ENCODE data around the gene C8A.

Gene C8A

DNA sequence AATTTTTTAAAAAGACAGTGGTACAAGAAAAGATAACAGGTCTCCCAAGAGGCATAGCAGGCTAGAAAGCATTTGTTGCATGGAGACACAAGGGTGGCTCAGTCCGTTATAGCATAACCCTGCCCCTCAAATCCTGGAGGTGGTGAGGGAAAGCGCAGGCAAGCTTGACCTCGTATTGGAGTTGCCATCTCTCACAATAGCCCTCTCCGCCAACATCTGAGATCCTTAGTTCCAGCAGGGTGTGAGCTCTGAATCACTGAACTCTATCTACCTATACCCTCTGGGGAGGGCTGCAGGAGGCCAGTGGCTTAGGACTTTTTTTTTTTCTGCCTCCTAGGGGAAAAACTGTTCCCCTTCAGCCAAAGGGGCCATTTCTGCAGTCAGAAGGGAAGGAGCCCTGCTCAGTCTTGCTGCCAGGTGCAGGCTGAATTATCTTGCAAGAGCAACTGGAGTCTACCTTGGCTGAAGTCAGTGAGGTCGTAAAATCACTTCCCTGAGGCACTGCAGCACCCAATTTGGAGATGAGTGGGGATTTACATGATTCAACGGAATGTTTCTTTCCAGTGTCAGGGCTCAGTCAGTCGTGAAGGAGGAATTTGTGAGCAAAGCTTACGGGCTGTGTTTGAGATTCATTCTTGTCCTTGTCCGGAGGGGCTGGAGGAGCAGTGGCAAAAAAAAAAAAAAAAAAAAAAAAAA lies 17.2 kb upstream of the C8A start:
- no peak for DNase-seq (ENCODE audit: low read depth)

DNA sequence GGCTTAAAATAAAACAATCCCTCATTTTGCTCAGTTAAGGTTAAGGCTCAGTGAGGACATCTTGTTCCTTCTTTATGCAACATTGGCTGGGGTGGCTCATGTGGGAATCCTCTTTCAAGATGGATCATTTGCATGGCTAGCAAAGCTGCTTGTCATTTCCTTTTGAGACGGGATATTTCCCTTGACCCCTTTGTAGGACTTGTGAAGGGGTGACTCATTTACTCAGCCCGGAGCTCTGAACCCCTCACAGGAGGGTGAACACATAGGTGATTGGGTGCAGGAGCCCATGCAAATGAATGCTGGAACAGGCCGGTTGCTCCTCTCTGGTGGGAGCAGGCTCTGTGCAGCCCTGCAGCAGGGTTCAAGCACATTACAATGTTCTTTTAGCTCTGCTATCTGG lies 15.8 kb upstream of the C8A start:
- no peak for DNase-seq (ENCODE audit: low read depth)

DNA sequence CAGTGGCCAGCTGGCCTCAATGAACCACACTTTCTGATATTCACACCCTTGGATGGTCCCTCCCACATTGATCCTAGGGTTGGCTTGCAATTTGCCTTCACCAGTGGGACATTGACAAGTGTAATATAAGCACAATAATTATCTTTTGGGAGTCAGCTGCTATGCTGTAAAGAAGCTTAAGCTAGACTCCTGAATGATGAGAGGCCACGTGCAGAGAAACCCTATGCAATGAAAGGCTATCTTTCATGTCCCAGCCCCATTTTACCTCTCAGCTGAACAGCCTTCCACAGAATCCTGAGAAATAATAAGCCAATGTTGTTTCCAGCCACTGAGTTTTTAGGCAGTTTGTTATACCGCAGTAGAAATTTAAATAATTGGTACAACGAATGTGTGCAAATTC lies 11.1 kb upstream of the C8A start:
- DNase-seq (ENCODE audit: low read depth) = no peak

DNA sequence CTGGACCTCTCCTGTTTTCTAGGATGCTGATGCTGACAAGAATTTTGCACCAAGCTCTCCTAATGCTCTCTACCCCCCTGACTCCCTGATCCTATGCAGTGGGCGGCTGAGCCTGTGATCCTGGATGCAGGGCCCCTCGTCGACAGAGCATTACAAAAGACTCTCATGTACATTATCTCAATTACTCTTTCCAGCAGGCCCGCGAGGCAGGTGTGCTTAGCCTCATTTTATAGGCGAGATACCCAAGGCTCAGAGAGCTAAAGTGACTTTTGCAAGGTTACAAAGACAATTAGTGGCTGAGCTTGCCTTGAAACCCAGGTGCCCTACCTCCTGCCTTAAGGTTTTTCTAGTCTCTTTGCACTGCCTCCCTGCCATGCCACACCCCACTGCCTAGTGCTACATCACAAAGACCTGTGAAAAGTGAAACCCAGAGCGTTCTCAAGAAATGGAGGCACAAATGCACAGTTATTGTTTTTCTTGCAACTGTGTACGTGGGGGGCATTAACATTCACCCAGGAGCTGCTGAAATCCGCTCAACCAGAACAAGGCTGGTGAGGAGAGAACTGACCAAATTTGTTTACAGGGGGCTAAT lies 10.0 kb upstream of the C8A start:
- no peak for DNase-seq (ENCODE audit: low read depth)

DNA sequence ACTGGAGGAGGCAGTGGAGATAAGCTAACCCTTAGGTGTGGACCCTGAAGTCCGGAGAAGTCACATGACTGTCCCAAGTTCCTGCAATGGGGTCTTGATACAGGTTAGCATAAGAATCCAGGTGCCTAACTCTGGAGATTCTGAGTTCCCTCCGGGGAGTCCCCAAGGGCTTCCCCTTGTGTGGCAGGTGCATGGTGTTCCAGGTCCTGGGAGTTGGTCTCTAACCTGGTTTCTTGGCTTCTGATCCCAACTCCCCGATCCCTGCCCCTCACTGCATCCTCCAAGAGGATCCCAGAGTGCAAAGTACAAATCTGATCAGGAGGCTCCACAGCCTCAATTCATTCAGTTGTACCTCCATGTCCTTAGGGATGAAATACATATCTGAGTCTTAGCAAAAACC lies 9.3 kb upstream of the C8A start:
- DNase-seq (ENCODE audit: low read depth) = no peak

DNA sequence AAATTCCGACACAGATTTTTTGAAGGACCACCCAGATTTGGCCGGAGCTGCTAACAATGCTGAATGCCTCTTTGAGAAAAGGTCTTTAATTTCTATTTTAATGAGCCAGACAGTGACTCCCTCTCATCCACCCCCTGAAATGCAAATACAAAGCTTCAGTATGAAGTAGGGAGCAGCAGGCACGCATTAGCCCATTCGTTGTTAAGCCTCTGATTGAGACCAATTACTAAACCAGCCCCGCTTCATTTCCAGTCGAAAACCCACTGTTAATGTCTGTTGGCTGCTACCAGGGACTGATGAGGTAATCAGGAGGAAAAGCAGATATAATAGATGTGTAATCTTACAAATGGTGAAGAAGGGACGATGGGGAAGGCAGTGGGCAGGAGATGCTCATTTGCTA lies 4.8 kb upstream of the C8A start:
- no peak for DNase-seq (ENCODE audit: low read depth)

DNA sequence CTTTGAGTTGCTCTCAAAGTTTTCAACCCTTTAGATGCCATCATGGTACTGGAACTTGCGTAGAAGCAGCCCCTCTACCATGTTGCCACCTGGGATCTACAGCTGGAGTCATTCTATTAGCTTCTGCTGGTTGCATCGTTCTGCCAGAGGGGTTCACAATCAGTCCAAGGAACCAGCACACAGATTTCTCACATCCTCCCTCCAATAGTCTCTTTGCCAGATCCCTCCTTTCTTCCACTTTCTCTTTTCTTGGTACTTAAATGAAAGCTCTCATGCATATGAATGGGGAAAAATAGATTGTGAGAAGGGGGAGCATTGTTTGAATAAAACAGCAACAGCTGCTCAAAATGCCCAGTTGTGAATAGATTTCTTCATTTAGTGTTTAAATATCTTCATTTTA lies 4.2 kb upstream of the C8A start:
- DNase-seq (ENCODE audit: low read depth) = no peak

DNA sequence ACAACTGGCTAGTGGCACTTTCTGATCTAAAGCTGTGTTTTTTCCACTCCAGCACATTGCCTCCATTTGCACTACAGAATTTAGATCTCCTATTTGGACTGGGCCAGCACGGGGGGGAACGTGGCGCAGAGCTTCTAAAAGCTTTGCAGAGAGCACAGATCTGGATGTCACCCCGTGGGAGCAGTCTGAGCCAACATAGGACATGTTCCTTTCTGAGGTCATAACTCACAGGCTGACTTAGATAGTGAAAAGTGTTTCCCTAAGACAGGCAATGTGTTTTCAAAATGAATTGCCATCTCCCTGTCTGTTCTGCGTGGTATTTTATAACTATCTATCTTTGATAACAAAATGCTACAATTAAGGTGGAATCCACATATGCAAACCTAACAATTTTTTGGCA lies 3.7 kb upstream of the C8A start:
- no peak for DNase-seq (ENCODE audit: low read depth)

DNA sequence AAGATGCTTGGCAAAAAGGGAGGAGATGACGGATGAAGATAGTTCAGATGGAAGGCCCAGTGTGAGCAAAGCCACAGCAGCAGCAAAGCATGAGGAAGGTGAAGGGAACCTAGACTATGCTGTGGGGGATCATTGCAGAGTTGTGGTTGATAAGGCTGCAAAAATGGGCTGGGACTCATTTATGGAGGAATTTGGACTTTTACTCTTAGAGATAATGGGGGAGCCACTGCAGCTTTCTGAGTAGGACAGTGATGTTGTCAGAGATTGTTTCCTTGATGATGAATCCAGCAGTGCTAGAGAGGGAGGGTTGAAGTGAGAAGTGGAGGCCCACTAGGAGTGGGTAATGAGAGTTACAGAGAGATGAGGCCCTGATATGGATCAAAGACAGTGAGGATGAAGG lies 2.1 kb upstream of the C8A start:
- no peak for DNase-seq (ENCODE audit: low read depth)

DNA sequence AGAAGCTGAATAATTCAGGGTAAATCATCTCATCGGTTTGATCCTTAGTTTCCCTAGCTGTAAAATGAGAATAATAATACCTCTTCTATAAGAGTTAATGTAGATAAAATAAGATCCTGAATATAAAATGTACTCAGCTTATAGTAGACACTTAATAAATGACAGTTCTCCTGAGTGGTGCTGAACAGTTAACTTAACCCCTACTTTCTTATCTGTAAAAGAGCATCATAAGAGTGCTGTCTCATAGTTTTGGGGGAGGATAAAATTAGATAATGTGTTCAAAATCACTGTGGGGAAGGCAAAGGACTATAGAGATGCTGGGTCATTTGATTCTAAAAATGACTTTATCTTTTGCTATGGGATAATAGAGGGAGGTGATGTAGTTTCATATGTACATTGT lies 593 bp downstream of the C8A start:
- DNase-seq (ENCODE audit: low read depth) = no peak

DNA sequence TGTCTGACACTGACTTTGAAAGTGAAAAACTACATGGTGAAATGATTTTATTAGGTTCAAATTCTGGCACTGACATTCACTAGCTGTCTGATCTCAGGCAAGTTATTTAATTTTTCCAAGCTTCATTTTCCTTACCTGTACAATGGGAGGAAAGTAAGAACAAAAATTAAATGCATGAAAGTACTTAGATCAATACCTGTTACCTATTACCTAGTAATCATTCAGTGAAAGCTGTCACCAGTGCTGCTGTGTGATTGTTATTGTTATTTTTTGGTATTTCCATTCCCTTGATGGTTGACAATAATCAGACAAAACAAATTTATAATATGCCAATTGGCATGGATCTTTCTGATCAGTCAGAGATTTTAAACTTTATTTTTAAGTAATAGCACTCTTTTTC lies 1.6 kb downstream of the C8A start:
- no peak for DNase-seq (ENCODE audit: low read depth)

DNA sequence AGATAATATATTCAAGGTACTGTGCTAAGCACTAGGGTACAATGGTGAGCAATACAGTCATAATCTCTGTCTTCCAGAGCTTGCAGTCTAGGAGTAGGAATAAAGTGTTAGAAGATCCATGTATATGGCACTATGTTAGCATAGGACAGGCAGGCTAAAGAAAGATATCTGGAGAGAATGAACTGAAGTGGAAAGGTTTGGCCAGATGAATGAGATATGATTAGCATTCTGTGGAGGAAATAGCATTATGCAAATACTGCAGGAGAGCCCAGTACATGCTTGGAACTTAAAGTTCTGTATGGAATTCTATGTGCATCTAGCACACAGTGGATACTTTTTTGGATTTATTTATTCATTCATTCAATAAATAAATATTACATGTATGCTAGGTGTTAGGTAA lies 4.7 kb downstream of the C8A start:
- DNase-seq (ENCODE audit: low read depth) = no peak

DNA sequence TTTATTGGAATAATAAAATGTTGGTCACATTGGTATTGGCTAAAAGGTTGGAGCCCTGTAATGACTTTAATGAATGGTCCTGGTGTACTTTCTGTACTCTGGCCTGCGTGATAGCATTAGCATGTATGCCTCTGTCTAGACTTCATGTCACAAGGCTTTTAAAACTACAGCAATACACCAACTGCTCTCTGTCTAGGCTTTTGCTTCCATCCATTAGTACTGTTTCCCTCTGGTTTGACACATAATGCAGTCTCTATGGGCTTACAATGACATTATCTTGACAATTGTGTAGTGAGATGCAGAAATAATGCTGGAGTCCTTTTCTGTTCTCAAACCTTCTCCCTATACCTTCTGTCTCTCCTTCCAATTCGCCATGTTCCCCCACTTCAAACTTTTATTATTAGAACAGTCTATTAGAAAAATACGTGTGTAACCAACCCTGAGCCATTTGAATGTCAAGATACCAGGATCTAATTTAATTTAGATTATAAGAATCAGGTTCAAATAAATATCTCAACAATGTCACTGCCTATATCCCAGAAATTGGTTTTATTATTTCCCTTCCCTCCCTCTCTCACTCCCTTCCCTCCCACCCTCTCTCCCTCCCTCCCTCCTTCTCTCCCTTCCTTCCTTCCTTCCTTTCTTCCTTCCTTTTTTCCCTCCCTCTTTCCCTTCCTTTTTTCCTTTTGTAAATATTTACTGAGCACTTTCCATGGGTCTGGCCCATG lies 8.8 kb downstream of the C8A start:
- DNase-seq (ENCODE audit: low read depth) = no peak

DNA sequence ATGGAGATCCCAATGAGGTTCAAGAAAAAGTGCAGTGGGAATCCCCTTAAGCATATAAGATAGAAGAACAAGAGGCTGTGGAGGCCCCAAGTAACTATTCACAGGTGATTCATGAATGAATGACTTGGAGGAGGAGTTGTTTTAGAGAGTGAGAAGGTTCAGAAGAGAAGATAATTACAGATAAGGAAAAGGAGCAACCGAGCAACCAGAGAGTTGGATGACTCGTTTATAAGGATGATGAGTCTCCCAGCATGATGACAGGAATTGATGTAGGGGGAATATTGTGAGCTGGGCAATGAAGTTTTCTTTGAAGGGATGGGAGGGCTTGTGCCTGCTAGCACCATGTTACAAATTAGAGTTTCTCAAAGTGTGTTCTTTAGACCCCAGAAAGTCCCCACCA lies 9.8 kb downstream of the C8A start:
- DNase-seq (ENCODE audit: low read depth) = no peak

DNA sequence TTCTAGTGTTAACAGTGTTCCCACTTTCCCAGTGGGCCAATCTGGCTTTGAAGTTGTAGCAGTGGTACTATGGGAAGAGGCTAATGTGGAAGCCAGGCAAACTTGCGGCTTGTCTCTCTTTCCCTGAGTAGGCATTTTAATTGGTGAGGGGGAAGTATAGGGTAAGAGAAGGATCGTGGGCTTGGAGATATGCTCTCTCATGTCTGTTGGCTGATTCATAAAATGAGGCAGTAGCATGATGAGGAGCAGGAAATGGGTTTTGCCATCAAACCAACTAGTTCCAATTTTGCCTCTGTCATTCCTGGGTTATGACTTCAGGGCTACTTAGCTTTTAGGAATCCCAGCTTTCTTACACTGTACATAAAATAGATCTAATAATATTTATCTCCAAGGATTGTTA lies 12.1 kb downstream of the C8A start:
- peak; percentile 70 for DNase-seq (ENCODE audit: low read depth)

DNA sequence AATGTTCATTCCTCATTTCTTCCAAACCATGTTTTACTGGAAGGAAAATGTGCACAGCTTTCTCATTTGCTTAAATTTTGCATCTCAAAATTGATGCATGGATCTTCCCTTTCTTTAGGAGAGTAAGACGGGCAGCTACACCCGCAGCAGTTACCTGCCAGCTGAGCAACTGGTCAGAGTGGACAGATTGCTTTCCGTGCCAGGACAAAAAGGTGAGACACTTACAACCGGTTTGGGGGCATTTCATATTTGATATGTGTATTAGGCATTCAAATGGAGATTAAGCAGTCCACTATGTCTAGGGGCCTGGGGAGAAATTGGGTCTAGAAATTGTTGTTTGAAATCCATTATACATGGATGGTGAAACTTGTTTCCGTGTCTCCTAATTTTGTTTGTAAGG lies 12.9 kb downstream of the C8A start:
- DNase-seq (ENCODE audit: low read depth) = no peak

DNA sequence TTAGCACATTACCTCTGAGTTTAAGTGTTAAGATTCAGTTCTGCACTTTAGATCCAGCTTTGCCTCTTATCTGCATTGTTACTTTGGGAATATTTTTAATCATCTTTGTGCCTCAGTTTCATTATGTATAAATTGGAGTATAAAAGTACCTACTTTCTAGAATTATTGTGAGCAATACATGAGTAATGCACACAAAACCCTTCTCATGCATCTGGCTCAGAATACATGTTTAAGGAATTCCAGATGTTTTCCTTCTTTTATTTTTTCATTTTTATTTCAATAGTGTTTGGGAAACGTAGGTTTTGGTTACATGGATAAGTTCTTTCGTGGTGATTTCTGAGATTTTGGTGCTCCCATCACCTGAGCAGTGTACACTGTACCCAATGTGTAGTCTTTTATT lies 14.2 kb downstream of the C8A start:
- DNase-seq (ENCODE audit: low read depth) = peak; percentile 6

DNA sequence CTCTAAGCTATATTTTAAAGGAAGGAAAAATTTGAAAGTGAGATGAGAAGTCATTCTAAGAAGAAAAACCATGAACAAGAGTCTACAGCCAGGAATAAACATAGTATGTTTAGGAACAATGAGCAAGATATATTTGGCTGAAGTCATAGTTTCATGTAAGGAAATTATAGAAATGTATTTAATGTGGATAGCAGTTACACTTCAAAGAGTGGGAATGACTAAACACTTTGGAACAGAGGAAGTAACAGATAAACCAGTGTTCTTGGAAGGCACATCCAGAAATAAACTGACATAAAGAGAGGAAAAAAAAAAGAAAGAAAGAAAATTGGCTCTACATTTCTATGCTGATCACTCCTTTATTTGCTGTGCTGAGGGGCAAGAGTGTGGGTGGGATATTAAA lies 18.0 kb downstream of the C8A start:
- no peak for DNase-seq (ENCODE audit: low read depth)

DNA sequence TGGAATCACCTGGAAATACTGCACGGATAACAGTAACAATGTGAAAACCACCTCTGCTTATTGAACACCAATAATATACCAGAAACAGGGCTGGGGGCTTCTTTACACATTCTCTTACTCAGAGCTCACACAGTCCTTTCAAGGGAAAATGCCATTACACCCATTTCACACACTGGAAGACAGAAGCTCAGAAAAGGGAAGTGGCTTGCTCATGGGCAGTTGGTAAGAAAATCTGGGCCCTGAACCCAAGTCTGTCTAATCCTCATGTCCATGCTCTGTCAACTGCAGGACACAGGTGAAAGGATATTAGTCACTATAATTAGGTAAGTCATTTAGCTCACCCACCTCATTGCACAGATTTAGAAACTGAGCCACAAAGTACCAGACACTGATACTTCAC lies 18.6 kb downstream of the C8A start:
- no peak for DNase-seq (ENCODE audit: low read depth)

DNA sequence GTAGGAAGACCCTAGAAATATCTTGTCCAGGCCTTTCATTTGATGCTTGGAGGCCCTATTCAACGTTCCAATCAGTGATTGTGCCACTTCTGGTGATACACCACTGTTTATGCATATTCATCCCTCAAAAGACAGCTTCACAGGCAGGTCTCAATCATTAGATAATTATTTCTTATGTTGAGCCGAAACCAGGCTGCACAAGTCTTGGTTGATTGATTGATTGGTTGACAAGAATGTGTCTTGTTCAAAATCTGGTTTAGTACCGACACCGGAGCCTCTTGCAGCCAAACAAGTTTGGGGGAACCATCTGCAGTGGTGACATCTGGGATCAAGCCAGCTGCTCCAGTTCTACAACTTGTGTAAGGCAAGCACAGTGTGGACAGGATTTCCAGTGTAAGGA lies 20.1 kb downstream of the C8A start:
- no peak for DNase-seq (ENCODE audit: low read depth)

DNA sequence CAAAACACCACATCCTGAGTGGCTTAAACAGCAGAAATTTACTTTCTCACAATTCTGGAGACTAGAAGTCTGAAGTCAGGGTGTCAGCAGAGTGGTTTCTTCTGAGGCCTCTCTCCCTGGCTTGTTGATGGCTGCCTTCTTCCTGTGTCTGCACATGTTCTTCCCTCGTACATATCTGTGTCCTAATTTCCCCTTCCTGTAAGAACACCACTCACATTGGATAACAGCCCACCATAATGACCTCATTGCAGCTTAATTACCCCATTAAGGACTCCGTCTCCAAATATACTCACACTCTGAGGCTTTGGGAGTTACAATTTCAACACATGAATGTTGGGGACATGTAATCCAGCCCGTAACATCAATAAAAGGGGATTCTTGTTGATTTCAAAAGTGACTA lies 23.4 kb downstream of the C8A start:
- DNase-seq (ENCODE audit: low read depth) = no peak

DNA sequence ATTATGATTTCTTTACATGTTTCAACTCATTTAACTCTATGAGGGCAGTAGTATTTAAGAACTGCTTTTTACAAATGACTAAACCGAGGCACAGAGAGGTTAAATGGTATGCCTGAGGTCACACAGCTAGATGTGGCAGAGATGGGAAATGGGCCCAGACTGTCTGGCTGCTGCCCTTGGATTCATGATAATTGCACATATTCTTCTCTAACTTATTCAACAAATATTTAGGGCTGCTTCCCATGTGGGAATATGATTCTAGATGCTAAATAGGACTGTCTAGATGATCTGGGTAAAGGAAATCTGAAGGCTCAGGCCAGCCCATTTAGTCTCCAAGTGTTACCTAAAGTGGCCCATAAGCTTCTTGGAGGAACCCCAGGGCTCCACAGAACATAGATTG lies 26.2 kb downstream of the C8A start:
- no peak for DNase-seq (ENCODE audit: low read depth)

DNA sequence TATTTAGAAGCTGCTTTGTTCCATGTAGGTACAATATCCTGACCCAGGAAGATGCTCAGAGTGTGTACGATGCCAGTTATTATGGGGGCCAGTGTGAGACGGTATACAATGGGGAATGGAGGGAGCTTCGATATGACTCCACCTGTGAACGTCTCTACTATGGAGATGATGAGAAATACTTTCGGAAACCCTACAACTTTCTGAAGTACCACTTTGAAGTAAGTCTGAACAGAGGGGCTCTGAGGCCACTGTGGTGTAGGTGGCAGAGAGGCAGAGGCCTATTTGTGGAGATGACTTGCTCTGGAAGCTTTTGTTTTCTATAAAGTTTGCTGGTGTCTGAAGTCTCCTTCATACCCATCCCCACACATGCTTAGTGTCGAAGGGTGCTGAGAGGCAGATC lies 26.8 kb downstream of the C8A start:
- DNase-seq (ENCODE audit: low read depth) = no peak

DNA sequence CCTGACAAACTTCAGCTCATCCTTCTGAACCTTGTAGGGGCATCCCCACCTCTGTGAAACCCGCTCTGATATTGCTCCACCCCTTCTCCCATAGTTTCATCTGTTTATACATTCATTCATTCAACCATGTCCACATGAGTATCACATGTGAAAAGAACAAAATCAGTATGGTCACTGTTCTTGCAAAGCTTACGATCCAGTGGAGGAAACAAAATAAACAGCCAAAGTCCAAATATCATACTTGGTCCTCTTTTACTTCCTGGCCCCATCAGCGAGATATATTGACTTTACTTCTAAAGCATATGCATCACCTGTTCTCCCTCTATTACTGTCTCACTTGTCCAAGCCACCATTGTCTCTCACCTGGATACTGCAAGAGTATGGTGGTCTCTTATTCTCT lies 35.6 kb downstream of the C8A start:
- no peak for DNase-seq (ENCODE audit: low read depth)
